Effector CD4-positive, alpha-beta T cell (primary cell): Measurements from ENCODE around the gene DNAJC25.

Experiments
- DNase-seq: peaks from one replicate; pipeline ENCODE4 v3.0.0-alpha.2; 2020

DNAJC25 gene

GRCh38 chr9:111628411-111628810 lies 2.7 kb upstream of the DNAJC25 start:
- DNase-seq, result no peak

- no peak for DNase-seq
Observed at GRCh38 chr9:111630182-111630963, 761 bp upstream of the DNAJC25 start.

- no peak for DNase-seq
Observed at GRCh38 chr9:111630964-111631213, 245 bp upstream of the DNAJC25 start.

GRCh38 chr9:111632060-111632459 lies 926 bp downstream of the DNAJC25 start:
- DNase-seq, result no peak

GRCh38 chr9:111632695-111633388 lies 1.7 kb downstream of the DNAJC25 start:
- DNase-seq, result no peak

GRCh38 chr9:111633389-111633736 lies 2.2 kb downstream of the DNAJC25 start:
- no peak for DNase-seq

GRCh38 chr9:111634860-111635259 lies 3.7 kb downstream of the DNAJC25 start:
- no peak for DNase-seq

GRCh38 chr9:111637421-111637950 lies 6.4 kb downstream of the DNAJC25 start:
- no peak for DNase-seq

GRCh38 chr9:111644195-111644772 lies 13.2 kb downstream of the DNAJC25 start:
- no peak for DNase-seq

GRCh38 chr9:111645806-111646205 lies 14.7 kb downstream of the DNAJC25 start:
- no peak for DNase-seq

- DNase-seq, result no peak
Observed at GRCh38 chr9:111646417-111646816, 15.3 kb downstream of the DNAJC25 start.

- no peak for DNase-seq
Observed at GRCh38 chr9:111648066-111648465, 16.9 kb downstream of the DNAJC25 start.

GRCh38 chr9:111649016-111649415 lies 17.9 kb downstream of the DNAJC25 start:
- no peak for DNase-seq

GRCh38 chr9:111657051-111657450 lies 25.9 kb downstream of the DNAJC25 start:
- DNase-seq, result no peak

- DNase-seq, result no peak
Observed at GRCh38 chr9:111658943-111659342, 27.8 kb downstream of the DNAJC25 start.

- DNase-seq, result no peak
Observed at GRCh38 chr9:111659691-111660090, 28.6 kb downstream of the DNAJC25 start.

GRCh38 chr9:111661150-111661801 lies 30.1 kb downstream of the DNAJC25 start, which contains the start of gene GNG10:
GNG10 (plus strand) TSS chr9:111661605; CDS start chr9:111661635, 30 bp downstream.
- peak; percentile 59 for DNase-seq

GRCh38 chr9:111661802-111662521 lies 30.8 kb downstream of the DNAJC25 start:
- DNase-seq, result peak; percentile 10

GRCh38 chr9:111662576-111663300 lies 31.6 kb downstream of the DNAJC25 start:
- no peak for DNase-seq

GRCh38 chr9:111663301-111663823 lies 32.2 kb downstream of the DNAJC25 start:
- no peak for DNase-seq

GRCh38 chr9:111668026-111668573 lies 37.0 kb downstream of the DNAJC25 start:
- no peak for DNase-seq
